HepG2 (cell line): ENCODE results near the gene CADPS. TPM values are rescaled to one million over a fixed set of nuclear protein-coding genes. Genes with fewer than 3 reads are reported as not detected.

Experiments
- ATAC-seq: fragments of 200-7000 bp; cut with Tn5 transposase; 3 replicates; pipeline ENCODE4 v1.9.1; 2020; ENCODE audit warnings: mild to moderate bottlenecking, moderate library complexity
- BruUV-seq: library from RNA; stranded (reverse); fragments of 400-500 nt; replicated peaks from 2 replicates; lab custom pipeline; 2021; lab: Mats Ljungman, UMichigan
- CTCF ChIA-PET: fragments of 300-600 bp; formaldehyde crosslinking; extraction: SDS; loops from one replicate; lab custom pipeline; 2021; ENCODE audit warnings: low total read pairs, inconsistent platforms, low intra/inter-chr PET ratio; lab: Yijun Ruan, JAX
- POLR2A ChIA-PET: fragments of 350-600 bp; sonication (Branson Sonifier 250); formaldehyde crosslinking; loops from one replicate; lab custom pipeline; 2020; ENCODE audit warnings: antibody characterized with exemption, inconsistent platforms; lab: Yijun Ruan, JAX
- DNase-seq: peaks from one replicate; pipeline ENCODE4 v3.0.0-alpha.2; 2015; ENCODE audit warnings: low spot score
- FAIRE-seq: peaks from 3 replicates; lab custom pipeline; 2011; peaks lifted over from hg19 to GRCh38; lab: Jason Lieb, UNC
- H2AFZ ChIP-seq: one replicate; pipeline ENCODE4 v1.6.1; 2011; ENCODE audit warnings: low read length, inconsistent platforms
- H3K27ac ChIP-seq: fragments of 300-600 bp; 3 replicates; pipeline ENCODE4 v1.8.0; 2011; ENCODE audit warnings: mixed run types, mild to moderate bottlenecking, mixed read lengths, low read length, inconsistent platforms; ENCODE audit not compliant: insufficient read depth; ENCODE audit errors: extremely low read length
- H3K27me3 ChIP-seq, 2 experiments: fragments of 200-600 bp in 1 of 2; 2 replicates in 1 of 2; 3 replicates in 1 of 2; pipeline versions ENCODE4 v1.6.0 to v1.8.0; 2011; ENCODE audit warnings: low read length in 2 of 2, mild to moderate bottlenecking in 2 of 2, moderate library complexity in 2 of 2, inconsistent platforms in 1 of 2; ENCODE audit not compliant: insufficient read depth in 2 of 2, control insufficient read depth in 1 of 2
- H3K36me3 ChIP-seq, 2 experiments: fragments of 200-600 bp in 1 of 2; replicated peaks in 1 of 2; 2 replicates in 1 of 2; 3 replicates in 1 of 2; pipeline versions ENCODE4 v1.5.1 to v1.8.0; 2011; ENCODE audit warnings: low read length in 2 of 2, inconsistent platforms in 1 of 2; ENCODE audit not compliant: insufficient read depth in 2 of 2, control insufficient read depth in 1 of 2
- H3K4me1 ChIP-seq: 2 replicates; pipeline ENCODE4 v1.5.1; 2012; ENCODE audit warnings: low read length, inconsistent platforms; ENCODE audit not compliant: insufficient read depth
- H3K4me2 ChIP-seq: 2 replicates; pipeline ENCODE4 v1.6.0; 2011; ENCODE audit warnings: low read depth, low read length, inconsistent platforms
- H3K4me3 ChIP-seq, 3 experiments: fragments of 200-600 bp in 1 of 3; sonication (generic), shearing (Covaris generic) in 1 of 3; replicated peaks in 1 of 3; 2 replicates each; pipeline ENCODE4 v1.5.1; 2011 to 2016; ENCODE audit warnings: low read length in 3 of 3, inconsistent platforms in 2 of 3, low read depth in 2 of 3, mild to moderate bottlenecking in 2 of 3, control low read depth in 1 of 3, mixed read lengths in 1 of 3; ENCODE audit not compliant: insufficient read depth in 1 of 3
- H3K79me2 ChIP-seq: one replicate; pipeline ENCODE4 v1.6.1; 2011; ENCODE audit warnings: low read length, inconsistent platforms; ENCODE audit not compliant: insufficient read depth
- H3K9ac ChIP-seq: 2 replicates; pipeline ENCODE4 v1.6.0; 2011; ENCODE audit warnings: mild to moderate bottlenecking, low read depth, low read length, inconsistent platforms; ENCODE audit not compliant: insufficient read depth
- H3K9me3 ChIP-seq: 2 replicates; pipeline ENCODE4 v1.5.1; 2012; ENCODE audit warnings: mild to moderate bottlenecking, low read length
- H4K20me1 ChIP-seq: 2 replicates; pipeline ENCODE4 v1.6.0; 2011; ENCODE audit warnings: inconsistent platforms, mild to moderate bottlenecking, low read length, moderate library complexity; ENCODE audit not compliant: insufficient read depth
- ARID3A ChIP-seq: IDR thresholded peaks from 2 replicates; pipeline ENCODE4 v1.6.1; 2012; ENCODE audit warnings: low read depth, low read length, improper control_type of control experiment
- ELF1 ChIP-seq: sonication (generic); formaldehyde crosslinking; IDR thresholded peaks from 2 replicates; pipeline ENCODE4 v1.4.0; 2020; ENCODE audit warnings: missing genetic modification reagents
- MAFG ChIP-seq: sonication (generic); formaldehyde crosslinking; IDR thresholded peaks from 2 replicates; pipeline ENCODE4 v1.5.1; 2020; ENCODE audit warnings: mild to moderate bottlenecking, missing genetic modification reagents
- MAZ ChIP-seq, 2 experiments: sonication (generic) in 1 of 2; formaldehyde crosslinking in 1 of 2; IDR thresholded peaks; 2 replicates each; pipeline versions ENCODE4 v1.5.0 to v1.6.1; 2012 to 2020; ENCODE audit warnings: low read depth in 2 of 2, mild to moderate bottlenecking in 2 of 2, borderline replicate concordance in 1 of 2, improper control_type of control experiment in 1 of 2, low read length in 1 of 2, missing genetic modification reagents in 1 of 2, moderate library complexity in 1 of 2
- MBNL3 ChIP-seq: fragments of 250-450 bp; sonication (Bioruptor Pico); conservative IDR thresholded peaks from 2 replicates; pipeline ENCODE4 v1.8.0; 2022; ENCODE audit warnings: mild to moderate bottlenecking, inconsistent platforms
- MYC ChIP-seq: sonication (generic); formaldehyde crosslinking; IDR thresholded peaks from 2 replicates; pipeline ENCODE4 v1.9.0; 2021; ENCODE audit warnings: missing genetic modification reagents, borderline replicate concordance
- NFE2L2 ChIP-seq: fragments of 150-350 bp; IDR thresholded peaks from 2 replicates; pipeline ENCODE4 v1.6.1; 2014; ENCODE audit warnings: low read length
- PTBP1 ChIP-seq: fragments of 200-400 bp; formaldehyde crosslinking; IDR thresholded peaks from 2 replicates; pipeline ENCODE4 v1.6.1; 2018; ENCODE audit warnings: low read length, low read depth; ENCODE audit not compliant: poor library complexity, severe bottlenecking
- RFXANK ChIP-seq: IDR thresholded peaks from 2 replicates; pipeline ENCODE4 v1.6.1; 2016
- SAFB2 ChIP-seq: sonication (generic); formaldehyde crosslinking; IDR thresholded peaks from 2 replicates; pipeline ENCODE4 v1.5.1; 2020; ENCODE audit warnings: missing genetic modification reagents, low read depth, mild to moderate bottlenecking, borderline replicate concordance
- TSC22D2 ChIP-seq: sonication (generic); formaldehyde crosslinking; IDR thresholded peaks from 2 replicates; pipeline ENCODE4 v1.5.1; 2020; ENCODE audit warnings: missing genetic modification reagents, mild to moderate bottlenecking, borderline replicate concordance
- ZBTB33 ChIP-seq: sonication (generic); formaldehyde crosslinking; IDR thresholded peaks from 2 replicates; pipeline ENCODE4 v1.4.0; 2020; ENCODE audit warnings: missing genetic modification reagents
- ZBTB7A ChIP-seq: sonication (generic); formaldehyde crosslinking; IDR thresholded peaks from 2 replicates; pipeline ENCODE4 v1.8.0; 2022; ENCODE audit warnings: mild to moderate bottlenecking, missing genetic modification reagents
- ZNF12 ChIP-seq: sonication (generic); formaldehyde crosslinking; IDR thresholded peaks from 2 replicates; pipeline ENCODE4 v1.5.0; 2020; ENCODE audit warnings: missing genetic modification reagents
- ZNF337 ChIP-seq: sonication (generic); formaldehyde crosslinking; IDR thresholded peaks from 2 replicates; pipeline ENCODE4 v1.5.1; 2020; ENCODE audit warnings: missing genetic modification reagents, low read depth, mild to moderate bottlenecking, borderline replicate concordance
- ZNF660 ChIP-seq: sonication (generic); formaldehyde crosslinking; IDR thresholded peaks from 2 replicates; pipeline ENCODE4 v1.5.1; 2020; ENCODE audit warnings: mild to moderate bottlenecking, low read depth, missing genetic modification reagents, borderline replicate concordance
- ZNF713 ChIP-seq: sonication (generic); formaldehyde crosslinking; IDR thresholded peaks from 2 replicates; pipeline ENCODE4 v1.4.0; 2020; ENCODE audit warnings: mild to moderate bottlenecking, missing genetic modification reagents
- WGBS: methylation state at CpG from one replicate; pipeline ENCODE4 v1.1.6; 2017; ENCODE audit warnings: low lambda C conversion rate; 5-methylcytosine and 5-hydroxymethylcytosine counted together
- in situ Hi-C: cut with HindIII; loops from 2 replicates; pipeline ENCODE4 v1.10.0; 2017; ENCODE audit warnings: low pct_unique_long_range_greater_than_20kb; ENCODE audit not compliant: extremely low pct_ligation_motif_present
- intact Hi-C: fragments of 100-400 bp; cut with micrococcal nuclease; formaldehyde crosslinking; loops from one replicate; pipeline ENCODE4 v1.10.0; 2022; ENCODE audit not compliant: unreplicated experiment
- polyA plus RNA-seq, 8 experiments: library from polyadenylated mRNA; depleted of rRNA in 3 of 8; stranded (reverse) in 7 of 8; unstranded in 1 of 8; fragments of >200 nt; fragmentation: Illumina TruSeq in 4 of 8; extraction: Trizol in 4 of 8; gene quantifications; 2 replicates each; pipeline versions ENCODE4 v1.2.1 to v1.2.3, GENCODE V29; 2011 to 2016; ENCODE audit warnings: low read depth in 4 of 8, missing spikeins in 1 of 8, mixed read lengths in 1 of 8; ENCODE audit not compliant: insufficient read depth in 1 of 8
- total RNA-seq, 5 experiments: library from RNA; depleted of rRNA; stranded (reverse); fragments of >200 nt; fragmentation: Illumina TruSeq; extraction: Trizol; gene quantifications; 2 replicates each; pipeline ENCODE4 v1.2.3, GENCODE V29; 2016; ENCODE audit warnings: low read depth in 1 of 5

The CADPS gene
- total and polyA plus RNA-seq, 2 of the 13 experiments (the other 11 are each of a cell fraction or from before 2014, with no cell fraction given): not detected

- FAIRE-seq: no peak
- Histone ChIP-seq H3K4me3 (no peak overlapping the region), H2AFZ (no peak overlapping the region), H3K9me3 (no peaks in the 10 kb centered on the region), H3K36me3 (no peaks in the 10 kb centered on the region), H3K27me3 (no peaks in the 10 kb centered on the region; a peak in 1 of 5 replicates), H3K79me2 (no peaks in the 10 kb centered on the region), H3K4me1 (no peaks in the 10 kb centered on the region), H4K20me1 (no peaks in the 10 kb centered on the region), H3K9ac (no peak overlapping the region), H3K4me2 (no peak overlapping the region), H3K27ac (no peak overlapping the region)
- ChIA-PET CTCF (no interaction called here), POLR2A (no interaction called here)
- no peak for ATAC-seq
- in situ Hi-C loops: no loop called here
- no TSS peak for BruUV-seq
- TF ChIP-seq MBNL3 (CRISPR knock-in tag) (no peak), SAFB2 (CRISPR knock-in tag) (no peak), ZBTB7A (no peak), NFE2L2 (no peak), MYC (CRISPR knock-in tag) (no peak), TSC22D2 (CRISPR knock-in tag) (no peak), ZNF660 (CRISPR knock-in tag) (no peak), RFXANK (CRISPR knock-in tag) (no peak)
- no CpG with 5 or more reads among the region's 4 CpGs for WGBS
- DNase-seq: no peak
- intact Hi-C loops: no loop called here
These were observed 277.7 kb downstream of the CADPS start for GRCh38 chr3:62597491-62597890.

- no TSS peak for BruUV-seq
- no peak for ATAC-seq
- no peak for TF ChIP-seq PTBP1
- no peak for TF ChIP-seq ELF1 (CRISPR knock-in tag)
- no peak for TF ChIP-seq MAFG (CRISPR knock-in tag)
- no peak for TF ChIP-seq ZNF337 (CRISPR knock-in tag)
- no peak for TF ChIP-seq ZNF12 (CRISPR knock-in tag)
- no peak for TF ChIP-seq ZBTB33 (CRISPR knock-in tag)
- TF ChIP-seq ZNF713: no peak
- TF ChIP-seq ARID3A: no peak
- TF ChIP-seq MAZ (IDR thresholded peaks at IDR 0.05; ENCODE audit: borderline replicate concordance, low read depth, low read length): no peak
- no peak for TF ChIP-seq MAZ (CRISPR knock-in tag; IDR thresholded peaks at IDR 0.05; ENCODE audit: low read depth)
These were observed 282.8 kb downstream of the CADPS start for GRCh38 chr3:62592408-62592807.

More at GRCh38 chr3:62592408-62592807, 282.8 kb downstream of the CADPS start:
- no peaks in the 10 kb centered on the region for H4K20me1 ChIP-seq
- H3K27me3 ChIP-seq: no peaks in the 10 kb centered on the region; a peak in 1 of 5 replicates
- no peak overlapping the region for H3K9ac ChIP-seq
- no peaks in the 10 kb centered on the region for H3K79me2 ChIP-seq
- 20% methylated on average over 1 of the region's 3 CpGs for WGBS
- no peak overlapping the region for H3K27ac ChIP-seq
- in situ Hi-C loops: no loop called here
- DNase-seq (no peak), FAIRE-seq (no peak)
- H3K4me3 ChIP-seq: no peak overlapping the region
- CTCF ChIA-PET: no interaction called here
- H2AFZ ChIP-seq: no peak overlapping the region
- POLR2A ChIA-PET: no interaction called here
- intact Hi-C loops: no loop called here
- no peaks in the 10 kb centered on the region for H3K4me1 ChIP-seq
- H3K9me3 ChIP-seq: no peaks in the 10 kb centered on the region
- H3K4me2 ChIP-seq: no peak overlapping the region
- no peaks in the 10 kb centered on the region for H3K36me3 ChIP-seq
